Calu3 (cell line): ENCODE measurements around the gene MISP3. TPM values are rescaled to one million over a fixed set of nuclear protein-coding genes. Genes with fewer than 3 reads are reported as not detected.
"Not testable (repeated sequence)": the region's sequence is repeated elsewhere in the genome, so short reads cannot be mapped to it uniquely, and the experiment has no call there.

Source experiments
- BruUV-seq: library from RNA; stranded (reverse); fragments of 400-500 nt; replicated peaks from 2 replicates; lab custom pipeline; 2021; lab: Mats Ljungman, UMichigan
- CTCF ChIA-PET: fragments of 300-600 bp; sonication (Branson Sonifier 250); formaldehyde crosslinking; loops from one replicate; lab custom pipeline; 2022; ENCODE audit warnings: antibody characterized with exemption; lab: Charles Lee
- DNase-seq: peaks from one replicate; pipeline ENCODE4 v3.0.0; 2022
- H3K27ac Mint-ChIP-seq: one replicate; pipeline ENCODE4 v1.8.0; 2022; ENCODE audit warnings: mixed read lengths; ENCODE audit not compliant: unreplicated experiment
- H3K27me3 Mint-ChIP-seq: one replicate; pipeline ENCODE4 v1.8.0; 2022; ENCODE audit warnings: mixed read lengths; ENCODE audit not compliant: unreplicated experiment
- H3K36me3 Mint-ChIP-seq: one replicate; pipeline ENCODE4 v1.8.0; 2022; ENCODE audit warnings: mild to moderate bottlenecking, moderate library complexity, mixed read lengths; ENCODE audit not compliant: insufficient read depth, unreplicated experiment
- H3K4me1 Mint-ChIP-seq: one replicate; pipeline ENCODE4 v1.8.0; 2022; ENCODE audit warnings: mild to moderate bottlenecking, low read depth, mixed read lengths; ENCODE audit not compliant: unreplicated experiment
- H3K4me3 Mint-ChIP-seq: one replicate; pipeline ENCODE4 v1.8.0; 2022; ENCODE audit warnings: mild to moderate bottlenecking, low read depth, moderate library complexity, mixed read lengths; ENCODE audit not compliant: unreplicated experiment
- H3K9me3 Mint-ChIP-seq: one replicate; pipeline ENCODE4 v1.8.0; 2022; ENCODE audit warnings: low read depth, mixed read lengths; ENCODE audit not compliant: unreplicated experiment
- CTCF ChIP-seq: fragments of 200-600 bp; IDR thresholded peaks from one replicate; pipeline ENCODE4 v1.8.0; 2022; ENCODE audit warnings: antibody characterized with exemption; ENCODE audit not compliant: unreplicated experiment
- intact Hi-C: fragments of 100-400 bp; cut with micrococcal nuclease; formaldehyde crosslinking; loops from one replicate; pipeline ENCODE4 v1.10.0; 2022; ENCODE audit not compliant: unreplicated experiment
- total RNA-seq: library from RNA; stranded (reverse); gene quantifications from 2 replicates; pipeline ENCODE4 v1.2.3, GENCODE V29; 2022

MISP3 gene
- total RNA-seq, 1 experiment from 2014 or later = 4.2 TPM

DNA sequence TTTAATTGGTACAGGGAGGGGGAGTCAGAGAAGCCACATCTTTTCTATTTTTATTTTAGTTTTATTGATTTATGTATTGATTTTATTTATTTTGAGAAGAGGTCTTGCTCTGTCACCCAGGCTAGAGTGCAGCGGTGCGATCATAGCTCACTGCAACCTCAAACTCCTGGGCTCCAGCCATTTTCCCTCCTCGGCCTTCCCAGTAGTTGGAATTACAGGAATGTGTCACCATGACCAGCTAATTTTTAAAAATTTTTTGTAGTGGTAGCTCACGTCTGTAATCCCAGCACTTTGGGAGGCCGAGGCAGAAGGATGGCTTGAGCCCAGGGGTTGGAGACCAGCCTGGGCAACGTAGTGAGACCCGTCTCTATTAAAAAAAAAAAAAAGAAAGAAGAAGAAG lies 36.9 kb upstream of the MISP3 start:
- intact Hi-C loops = no loop called here
- H3K9me3 Mint-ChIP-seq = no peaks in the 10 kb centered on the region
- no peak for DNase-seq
- BruUV-seq = no TSS peak
- H3K27ac Mint-ChIP-seq = no peak overlapping the region
- peaks cover 13% of the 10 kb centered on the region for H3K36me3 Mint-ChIP-seq
- CTCF ChIA-PET = no interaction called here
- H3K4me3 Mint-ChIP-seq = no peak overlapping the region
- H3K4me1 Mint-ChIP-seq = no peaks in the 10 kb centered on the region
- no peak for TF ChIP-seq CTCF
- H3K27me3 Mint-ChIP-seq = no peaks in the 10 kb centered on the region

DNA sequence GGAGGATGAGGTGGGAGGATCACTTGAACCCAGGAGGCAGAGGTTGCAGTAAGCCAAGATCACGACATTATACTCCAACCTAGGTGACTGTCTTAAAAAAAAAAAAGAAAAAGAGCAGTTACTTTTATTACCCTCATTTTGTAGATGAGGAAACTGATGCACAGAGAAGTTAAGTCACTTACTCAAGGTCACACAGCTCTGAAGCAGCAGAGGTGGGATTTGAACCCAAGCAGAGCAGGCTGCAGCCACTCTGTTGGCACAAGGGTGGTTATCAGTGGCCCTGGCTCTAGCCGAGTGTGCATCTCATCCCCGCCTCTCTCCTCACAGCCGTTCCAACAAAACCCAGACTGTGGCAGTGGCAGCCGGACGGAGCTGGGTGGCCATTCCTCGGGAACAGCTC lies 33.4 kb upstream of the MISP3 start:
- H3K4me1 Mint-ChIP-seq = no peaks in the 10 kb centered on the region
- intact Hi-C loops = no loop called here
- TF ChIP-seq CTCF = no peak
- CTCF ChIA-PET = interaction anchor here (0.6 kb wide), 1 partner anchor 35 kb away, joined by 4 read pairs; no protein-coding TSS in a partner anchor
- no TSS peak for BruUV-seq
- no peaks in the 10 kb centered on the region for H3K36me3 Mint-ChIP-seq
- no peak overlapping the region for H3K4me3 Mint-ChIP-seq
- H3K9me3 Mint-ChIP-seq = no peaks in the 10 kb centered on the region
- DNase-seq = no peak
- no peaks in the 10 kb centered on the region for H3K27me3 Mint-ChIP-seq
- no peak overlapping the region for H3K27ac Mint-ChIP-seq

- DNase-seq = peak; percentile 45
- peak; percentile 39 for TF ChIP-seq CTCF
- CTCF ChIA-PET, H3K9me3 Mint-ChIP-seq, BruUV-seq, H3K4me1 Mint-ChIP-seq, H3K27me3 Mint-ChIP-seq, H3K27ac Mint-ChIP-seq, H3K4me3 Mint-ChIP-seq, intact Hi-C loops, H3K36me3 Mint-ChIP-seq: not testable (repeated sequence)
Observed at GRCh38 chr19:14042659-14043608, 29.7 kb upstream of the MISP3 start.

DNA sequence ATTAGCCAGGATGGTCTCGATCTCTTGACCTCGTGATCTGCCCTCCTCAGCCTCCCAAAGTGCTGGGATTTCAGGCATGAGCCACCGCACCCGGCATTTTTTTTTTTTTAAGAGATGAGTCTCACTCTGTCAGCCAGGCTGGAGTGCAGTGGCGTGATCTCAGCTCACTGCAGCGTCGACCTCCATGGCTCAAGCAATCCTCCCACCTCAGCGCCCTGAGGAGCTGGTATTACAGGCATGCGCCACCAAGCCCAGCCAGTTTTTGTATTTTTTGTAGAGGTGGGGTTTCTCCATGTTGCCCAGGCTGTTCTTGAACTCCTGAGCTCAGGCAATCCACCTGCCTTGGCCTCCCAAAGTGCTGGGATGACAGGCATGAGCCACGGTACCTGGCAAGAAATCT lies 24.7 kb upstream of the MISP3 start:
- intact Hi-C loops, H3K4me3 Mint-ChIP-seq, H3K9me3 Mint-ChIP-seq, DNase-seq, H3K27ac Mint-ChIP-seq, H3K4me1 Mint-ChIP-seq, H3K27me3 Mint-ChIP-seq, BruUV-seq: not testable (repeated sequence)
- peaks cover 12% of the 10 kb centered on the region for H3K36me3 Mint-ChIP-seq
- CTCF ChIA-PET = interaction anchor here (0.7 to 0.9 kb wide), 2 partner anchors 16 to 27 kb away, joined by 4 read pairs; partner anchors contain the start of gene IL27RA
